SK-N-SH treated with all-trans-retinoic acid at 6 μM for 48 hours (cell line): ENCODE data around the gene OXSR1.

Experiments used
- ARNTL ChIP-seq: fragments of 450-650 bp; formaldehyde crosslinking; IDR thresholded peaks from 2 replicates; pipeline ENCODE4 v1.5.0; 2020; ENCODE audit warnings: low read depth, mild to moderate bottlenecking, moderate library complexity, borderline replicate concordance
- ESRRG ChIP-seq: fragments of 250-450 bp; sonication (Bioruptor Pico); IDR thresholded peaks from 2 replicates; pipeline ENCODE4 v1.6.1; 2021; ENCODE audit warnings: mild to moderate bottlenecking
- PATZ1 ChIP-seq: fragments of 250-450 bp; sonication (Bioruptor Pico); IDR thresholded peaks from 2 replicates; pipeline ENCODE4 v1.8.0; 2020; ENCODE audit warnings: mild to moderate bottlenecking, moderate library complexity, borderline replicate concordance
- RARB ChIP-seq: fragments of 250-450 bp; sonication (Bioruptor Pico); IDR thresholded peaks from 2 replicates; pipeline ENCODE4 v1.8.0; 2021; ENCODE audit warnings: mild to moderate bottlenecking, moderate library complexity
- TCF4 ChIP-seq: fragments of 250-450 bp; sonication (Bioruptor Pico); IDR thresholded peaks from 2 replicates; pipeline ENCODE4 v1.8.0; 2021; ENCODE audit warnings: mild to moderate bottlenecking, moderate library complexity, borderline replicate concordance
- TOX ChIP-seq: fragments of 250-450 bp; sonication (Bioruptor Pico); IDR thresholded peaks from 2 replicates; pipeline ENCODE4 v1.8.0; 2021; ENCODE audit warnings: mild to moderate bottlenecking, moderate library complexity, borderline replicate concordance
- TSHZ2 ChIP-seq: fragments of 250-450 bp; sonication (Bioruptor Pico); IDR thresholded peaks from 2 replicates; pipeline ENCODE4 v1.5.0; 2020; ENCODE audit warnings: mild to moderate bottlenecking, moderate library complexity
- ZC3H10 ChIP-seq: fragments of 250-450 bp; sonication (Bioruptor Pico); IDR thresholded peaks from 2 replicates; pipeline ENCODE4 v1.5.1; 2021; ENCODE audit warnings: mild to moderate bottlenecking, moderate library complexity
- ZNF70 ChIP-seq: fragments of 450-650 bp; formaldehyde crosslinking; IDR thresholded peaks from 2 replicates; pipeline ENCODE4 v1.5.0; 2020; ENCODE audit warnings: mild to moderate bottlenecking, moderate library complexity

GRCh38 chr3:38203690-38204089, 38.4 kb downstream of the OXSR1 start:
- TF ChIP-seq ESRRG (CRISPR knock-in tag) (no peak), RARB (CRISPR knock-in tag) (no peak), ZNF70 (CRISPR knock-in tag) (no peak), TSHZ2 (CRISPR knock-in tag) (no peak), PATZ1 (CRISPR knock-in tag) (no peak), TCF4 (no peak), TOX (CRISPR knock-in tag) (no peak), ARNTL (CRISPR knock-in tag) (no peak), ZC3H10 (no peak)
